ENCODE data around the gene ADGRF1. TPM values are rescaled to one million over a fixed set of nuclear protein-coding genes. Genes with fewer than 3 reads are reported as not detected.

Gene ADGRF1
- total RNA-seq, 1 donor from 2014 or later, result not detected

GRCh38 chr6:47070461-47070860 is 28.3 kb upstream of the ADGRF1 start:
- H3K9me3 Mint-ChIP-seq (ENCODE audit: low read depth), result peaks cover under 1% of the 10 kb centered on the region
- H3K27me3 Mint-ChIP-seq (ENCODE audit: low read depth), result peaks cover 3% of the 10 kb centered on the region
- no peak overlapping the region for H3K27ac Mint-ChIP-seq (ENCODE audit: unreplicated experiment)
- no peak for DNase-seq (ENCODE audit: low spot score)
- no peaks in the 10 kb centered on the region for H3K36me3 Mint-ChIP-seq (ENCODE audit: low read depth)
- TF ChIP-seq CTCF (IDR thresholded peaks at IDR 0.05), result no peak
- H3K4me3 Mint-ChIP-seq (ENCODE audit: unreplicated experiment), result no peak overlapping the region
- H3K4me1 Mint-ChIP-seq (ENCODE audit: low read depth), result peaks cover 3% of the 10 kb centered on the region

- Mint-ChIP-seq H3K4me1 (ENCODE audit: low read depth) (no peaks in the 10 kb centered on the region), H3K36me3 (ENCODE audit: low read depth) (no peaks in the 10 kb centered on the region), H3K27me3 (ENCODE audit: low read depth) (no peaks in the 10 kb centered on the region), H3K9me3 (ENCODE audit: low read depth) (peaks cover 2% of the 10 kb centered on the region), H3K4me3 (ENCODE audit: unreplicated experiment) (no peak overlapping the region), H3K27ac (ENCODE audit: unreplicated experiment) (no peak overlapping the region)
- no peak for TF ChIP-seq CTCF (IDR thresholded peaks at IDR 0.05)
- DNase-seq (ENCODE audit: low spot score), result no peak
These were observed 27.0 kb upstream of the ADGRF1 start for GRCh38 chr6:47069156-47069555.

DNA sequence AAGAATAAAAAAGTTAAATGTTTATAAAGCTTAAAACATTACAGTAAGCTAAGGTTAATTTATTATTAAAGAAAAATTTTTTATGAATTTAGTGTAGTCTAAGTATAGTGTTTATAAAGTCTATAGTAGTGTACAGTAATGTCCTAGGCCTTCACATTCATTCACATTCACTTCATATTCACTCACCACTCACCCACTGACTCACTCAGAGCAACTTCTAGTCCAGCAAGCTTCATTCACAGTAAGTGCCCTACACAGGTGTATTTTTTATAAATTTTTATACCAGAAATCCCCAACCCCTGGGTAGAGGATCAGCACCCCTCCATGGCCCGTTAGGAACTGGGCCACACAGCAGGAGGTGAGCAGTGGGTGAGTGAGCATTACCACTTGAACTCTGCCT is 24.3 kb upstream of the ADGRF1 start:
- H3K4me1 Mint-ChIP-seq (ENCODE audit: low read depth), result peaks cover 4% of the 10 kb centered on the region
- no peak overlapping the region for H3K27ac Mint-ChIP-seq (ENCODE audit: unreplicated experiment)
- H3K36me3 Mint-ChIP-seq (ENCODE audit: low read depth), result no peaks in the 10 kb centered on the region
- H3K27me3 Mint-ChIP-seq (ENCODE audit: low read depth), result no peaks in the 10 kb centered on the region
- peaks cover 7% of the 10 kb centered on the region for H3K9me3 Mint-ChIP-seq (ENCODE audit: low read depth)
- no peak for TF ChIP-seq CTCF (IDR thresholded peaks at IDR 0.05)
- no peak for DNase-seq (ENCODE audit: low spot score)
- no peak overlapping the region for H3K4me3 Mint-ChIP-seq (ENCODE audit: unreplicated experiment)

- no peak for DNase-seq (ENCODE audit: low spot score)
- no peak for TF ChIP-seq CTCF (IDR thresholded peaks at IDR 0.05)
- Mint-ChIP-seq H3K4me3 (ENCODE audit: unreplicated experiment) (no peak overlapping the region), H3K27me3 (ENCODE audit: low read depth) (no peaks in the 10 kb centered on the region), H3K36me3 (ENCODE audit: low read depth) (no peaks in the 10 kb centered on the region), H3K4me1 (ENCODE audit: low read depth) (peaks cover 10% of the 10 kb centered on the region), H3K27ac (ENCODE audit: unreplicated experiment) (no peak overlapping the region), H3K9me3 (ENCODE audit: low read depth) (peaks cover 7% of the 10 kb centered on the region)
These were observed 22.1 kb upstream of the ADGRF1 start for GRCh38 chr6:47064274-47064673.

GRCh38 chr6:47062346-47062745 is 20.2 kb upstream of the ADGRF1 start:
- peaks cover 7% of the 10 kb centered on the region for H3K9me3 Mint-ChIP-seq (ENCODE audit: low read depth)
- no peak for DNase-seq (ENCODE audit: low spot score)
- H3K4me3 Mint-ChIP-seq (ENCODE audit: unreplicated experiment), result no peak overlapping the region
- H3K27me3 Mint-ChIP-seq (ENCODE audit: low read depth), result no peaks in the 10 kb centered on the region
- TF ChIP-seq CTCF (IDR thresholded peaks at IDR 0.05), result no peak
- H3K27ac Mint-ChIP-seq (ENCODE audit: unreplicated experiment), result no peak overlapping the region
- H3K36me3 Mint-ChIP-seq (ENCODE audit: low read depth), result no peaks in the 10 kb centered on the region
- H3K4me1 Mint-ChIP-seq (ENCODE audit: low read depth), result peaks cover 25% of the 10 kb centered on the region
